ENCODE results near the gene NOC4L.
"Not testable (repeated sequence)": the region's sequence is repeated elsewhere in the genome, so short reads cannot be mapped to it uniquely, and the experiment has no call there.

The NOC4L gene

GRCh38 chr12:132182206-132182710 lies 38.0 kb downstream of the NOC4L start:
- DNase-seq (ENCODE audit: low read depth in 2 of 2), result no peak

- DNase-seq (ENCODE audit: low read depth in 2 of 2), result no peak
Measured at GRCh38 chr12:132182711-132183365, 38.6 kb downstream of the NOC4L start.

DNA sequence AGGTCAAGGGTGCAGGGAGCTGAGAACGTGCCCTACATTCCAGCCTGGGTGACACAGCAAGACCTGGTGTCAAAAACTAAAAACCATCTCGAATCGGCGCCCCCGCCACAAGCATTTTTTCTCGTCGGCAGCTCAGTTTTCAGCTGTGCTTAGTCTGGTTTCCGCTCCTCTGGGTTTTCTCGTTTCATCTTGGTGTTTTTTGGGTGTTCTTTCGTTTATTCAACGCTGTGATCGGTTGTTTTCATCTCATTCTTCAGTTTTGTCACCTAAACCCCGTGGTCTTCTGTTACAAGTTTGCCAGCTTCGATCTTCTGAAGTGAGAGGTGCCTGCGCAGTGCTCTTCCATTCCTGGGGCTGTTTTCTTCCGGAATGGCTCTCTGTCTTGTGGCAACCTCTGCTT lies 41.4 kb downstream of the NOC4L start:
- no peak for DNase-seq (ENCODE audit: low read depth in 2 of 2)

- DNase-seq (ENCODE audit: low read depth in 2 of 2), result no peak
Measured at GRCh38 chr12:132186208-132186856, 42.1 kb downstream of the NOC4L start.

GRCh38 chr12:132186857-132187620 lies 42.8 kb downstream of the NOC4L start:
- no peak for DNase-seq (ENCODE audit: low read depth in 2 of 2)

GRCh38 chr12:132187646-132188450 lies 43.6 kb downstream of the NOC4L start:
- DNase-seq (ENCODE audit: low read depth in 2 of 2), result no peak

GRCh38 chr12:132188451-132188901 lies 44.2 kb downstream of the NOC4L start:
- DNase-seq (ENCODE audit: low read depth in 2 of 2), result no peak

GRCh38 chr12:132188916-132189325 lies 44.7 kb downstream of the NOC4L start:
- no peak for DNase-seq (ENCODE audit: low read depth in 2 of 2)

DNA sequence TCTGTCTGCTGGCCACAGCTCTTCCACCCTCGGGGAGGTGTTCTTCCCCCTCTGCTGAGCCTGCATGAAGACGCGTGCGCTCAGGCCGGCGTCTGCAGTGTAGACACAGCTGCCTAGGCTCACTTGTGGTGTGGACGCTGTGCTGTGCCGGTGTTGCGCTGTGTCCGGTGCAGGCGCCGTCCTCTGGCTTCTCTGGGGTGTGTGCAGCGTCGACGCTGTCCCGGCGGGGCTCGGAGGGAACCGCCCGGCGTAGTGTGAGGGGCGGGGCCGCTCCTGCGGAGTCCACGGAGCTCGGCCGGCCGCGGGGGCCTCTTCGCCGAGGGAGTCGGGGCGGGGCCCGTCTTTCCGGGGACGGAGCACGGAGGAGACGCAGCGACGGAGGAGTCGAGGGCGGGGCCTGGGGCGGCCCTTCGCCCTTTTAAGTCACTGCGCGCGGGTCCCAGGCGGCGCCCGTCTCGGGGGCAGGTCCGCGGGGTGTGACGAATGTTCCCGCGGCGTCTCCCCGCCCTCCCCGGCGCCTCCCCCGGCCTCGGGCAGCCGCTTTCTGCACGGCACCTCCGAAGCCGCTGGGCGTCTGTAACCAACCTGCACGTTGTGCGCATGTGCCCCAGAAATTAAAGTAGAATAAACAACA lies 45.2 kb downstream of the NOC4L start:
- peak; percentile 86 to 89 for DNase-seq (ENCODE audit: low read depth in 2 of 2)

- DNase-seq (ENCODE audit: low read depth in 2 of 2), result no peak
Measured at GRCh38 chr12:132190012-132190755, 45.9 kb downstream of the NOC4L start.

- no peak for DNase-seq (ENCODE audit: low read depth in 2 of 2)
Measured at GRCh38 chr12:132190834-132191500, 46.7 kb downstream of the NOC4L start.

DNA sequence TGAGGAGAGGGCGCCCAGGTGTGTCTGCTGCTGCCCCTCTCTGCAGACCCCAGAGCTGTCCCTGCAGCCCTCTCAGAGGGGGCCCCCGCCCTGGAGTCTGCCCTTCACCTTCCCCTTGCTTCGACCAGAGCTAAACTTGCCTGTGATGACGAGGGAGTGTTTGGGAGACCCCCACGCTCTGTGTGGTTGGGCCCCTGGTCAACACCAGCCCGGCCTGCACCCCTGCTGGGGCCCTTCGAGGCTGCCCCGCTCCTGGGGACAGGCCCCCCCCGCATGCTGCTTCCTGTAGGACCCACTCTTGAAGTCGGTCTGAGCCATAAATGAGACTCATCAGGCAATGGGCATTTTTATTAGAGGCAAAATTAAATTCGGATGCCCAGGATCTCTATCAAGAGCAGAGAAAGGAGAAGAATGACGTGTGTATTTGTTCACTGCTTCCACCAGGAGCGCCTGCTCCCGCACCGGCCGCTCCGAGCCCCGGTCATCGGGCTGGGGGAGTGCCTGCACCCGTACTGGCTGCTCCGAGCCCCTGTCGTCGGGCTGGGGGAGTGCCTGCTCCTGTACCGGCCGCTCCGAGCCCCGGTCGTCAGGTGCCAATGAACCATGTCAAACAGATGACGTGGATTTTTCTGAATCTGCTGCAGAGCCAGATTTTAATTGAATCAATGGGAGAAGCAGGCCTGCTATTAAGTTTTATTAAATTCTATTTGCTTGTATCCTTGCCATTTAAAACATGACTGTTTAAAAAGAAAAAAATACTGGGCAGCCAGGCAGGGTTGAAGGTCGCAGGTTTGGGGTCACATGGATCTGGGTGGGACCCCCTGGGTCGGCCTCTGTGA lies 47.7 kb downstream of the NOC4L start:
- DNase-seq (ENCODE audit: low read depth in 2 of 2), result no peak

- DNase-seq (ENCODE audit: low read depth in 2 of 2), result no peak
Measured at GRCh38 chr12:132194056-132194455, 49.8 kb downstream of the NOC4L start.

DNA sequence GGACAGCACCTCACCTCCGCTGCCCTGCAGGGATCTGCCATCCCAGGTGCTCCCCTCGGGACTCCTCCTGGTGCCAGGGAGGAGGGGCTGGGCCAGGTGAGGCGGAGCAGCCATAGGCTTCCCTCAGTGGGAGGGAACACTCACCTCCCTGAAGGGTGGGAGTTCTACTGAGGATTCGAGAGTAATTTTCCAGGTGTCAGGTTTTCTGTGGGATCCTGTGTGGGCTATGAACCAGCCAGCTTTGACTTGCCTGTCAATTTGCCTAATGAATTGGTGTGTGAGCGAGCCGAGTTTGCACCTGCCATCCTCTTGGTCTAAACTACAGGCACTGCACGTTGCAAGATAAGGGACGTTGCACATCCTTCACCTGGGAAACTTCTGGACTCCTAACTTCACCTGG lies 50.3 kb downstream of the NOC4L start:
- no peak for DNase-seq (ENCODE audit: low read depth in 2 of 2)

- not testable (repeated sequence) for DNase-seq (ENCODE audit: low read depth in 2 of 2)
Measured at GRCh38 chr12:132195242-132195641, 51.0 kb downstream of the NOC4L start.

- no peak for DNase-seq (ENCODE audit: low read depth in 2 of 2)
Measured at GRCh38 chr12:132196038-132196872, 52.0 kb downstream of the NOC4L start.

- no peak for DNase-seq (ENCODE audit: low read depth in 2 of 2)
Measured at GRCh38 chr12:132196873-132197390, 52.7 kb downstream of the NOC4L start.
